ENCODE results near the gene UTF1.

UTF1 gene

GRCh38 chr10:133239990-133240389, 10.0 kb downstream of the UTF1 start:
- DNase-seq (ENCODE audit: extremely low read depth, low read depth) = no peak
- TF ChIP-seq, protein P1, sequence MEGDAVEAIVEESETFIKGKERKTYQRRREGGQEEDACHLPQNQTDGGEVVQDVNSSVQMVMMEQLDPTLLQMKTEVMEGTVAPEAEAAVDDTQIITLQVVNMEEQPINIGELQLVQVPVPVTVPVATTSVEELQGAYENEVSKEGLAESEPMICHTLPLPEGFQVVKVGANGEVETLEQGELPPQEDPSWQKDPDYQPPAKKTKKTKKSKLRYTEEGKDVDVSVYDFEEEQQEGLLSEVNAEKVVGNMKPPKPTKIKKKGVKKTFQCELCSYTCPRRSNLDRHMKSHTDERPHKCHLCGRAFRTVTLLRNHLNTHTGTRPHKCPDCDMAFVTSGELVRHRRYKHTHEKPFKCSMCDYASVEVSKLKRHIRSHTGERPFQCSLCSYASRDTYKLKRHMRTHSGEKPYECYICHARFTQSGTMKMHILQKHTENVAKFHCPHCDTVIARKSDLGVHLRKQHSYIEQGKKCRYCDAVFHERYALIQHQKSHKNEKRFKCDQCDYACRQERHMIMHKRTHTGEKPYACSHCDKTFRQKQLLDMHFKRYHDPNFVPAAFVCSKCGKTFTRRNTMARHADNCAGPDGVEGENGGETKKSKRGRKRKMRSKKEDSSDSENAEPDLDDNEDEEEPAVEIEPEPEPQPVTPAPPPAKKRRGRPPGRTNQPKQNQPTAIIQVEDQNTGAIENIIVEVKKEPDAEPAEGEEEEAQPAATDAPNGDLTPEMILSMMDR (IDR thresholded peaks at IDR 0.05; ENCODE audit: low read depth, low read length, missing control alignments) = no peak
- H3K4me3 ChIP-seq (replicated peaks; ENCODE audit: low read depth, low read length) = no peak overlapping the region

DNA sequence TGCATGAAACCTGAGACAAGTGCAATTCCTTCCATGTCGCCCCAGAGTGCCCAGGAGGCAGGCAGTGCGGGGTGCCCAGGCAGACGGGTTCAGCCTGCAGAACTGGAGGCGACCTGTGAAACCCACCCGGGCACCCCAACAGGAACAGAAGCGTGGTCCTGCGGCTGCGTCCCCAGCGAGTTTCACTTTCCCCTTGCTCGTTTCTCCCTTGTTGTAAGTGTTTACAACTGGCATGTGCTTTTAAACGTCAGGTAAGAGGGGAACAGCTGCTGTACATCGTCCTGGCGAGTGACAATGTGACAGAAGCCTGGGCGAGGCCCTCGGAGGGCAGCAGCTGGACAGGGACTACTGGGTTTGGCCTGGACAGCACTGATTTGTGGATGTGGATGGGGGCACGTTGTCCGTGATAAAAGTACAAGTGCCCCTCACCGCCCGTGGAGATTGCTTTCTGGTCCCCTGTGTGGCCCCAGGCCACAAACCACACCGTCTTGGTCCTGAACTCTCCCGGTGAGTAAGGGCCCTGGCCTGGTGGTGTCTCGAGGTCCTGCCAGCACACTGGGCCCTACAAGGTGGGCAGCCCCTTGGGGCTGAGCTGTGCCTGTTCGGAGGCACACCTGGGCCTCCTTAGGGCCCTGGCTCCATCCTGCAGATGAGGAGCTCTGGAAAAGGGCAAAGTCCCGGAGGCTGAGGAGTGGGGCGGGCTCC, 11.6 kb downstream of the UTF1 start:
- no peak overlapping the region for H3K4me3 ChIP-seq (replicated peaks; ENCODE audit: low read depth, low read length)
- TF ChIP-seq, protein P1 (IDR thresholded peaks at IDR 0.05; ENCODE audit: low read depth, low read length, missing control alignments) = no peak
- DNase-seq (ENCODE audit: extremely low read depth, low read depth) = no peak

- DNase-seq (ENCODE audit: extremely low read depth, low read depth) = no peak
- no peak overlapping the region for H3K4me3 ChIP-seq (replicated peaks; ENCODE audit: low read depth, low read length)
- TF ChIP-seq, protein P1 (IDR thresholded peaks at IDR 0.05; ENCODE audit: low read depth, low read length, missing control alignments) = no peak
These were observed 12.8 kb downstream of the UTF1 start for GRCh38 chr10:133242611-133243356.

- DNase-seq (ENCODE audit: extremely low read depth, low read depth) = no peak
These were observed 13.6 kb downstream of the UTF1 start for GRCh38 chr10:133243593-133243992.

GRCh38 chr10:133245439-133246235, 15.6 kb downstream of the UTF1 start:
- no peak for DNase-seq (ENCODE audit: extremely low read depth, low read depth)
- H3K4me3 ChIP-seq (replicated peaks; ENCODE audit: low read depth, low read length) = no peak overlapping the region
- TF ChIP-seq, protein P1 (IDR thresholded peaks at IDR 0.05; ENCODE audit: low read depth, low read length, missing control alignments) = no peak

More at GRCh38 chr10:133243593-133243992, 13.6 kb downstream of the UTF1 start:
- no peak overlapping the region for H3K4me3 ChIP-seq (replicated peaks; ENCODE audit: low read depth, low read length)
- TF ChIP-seq, protein P1 (IDR thresholded peaks at IDR 0.05; ENCODE audit: low read depth, low read length, missing control alignments) = no peak

DNA sequence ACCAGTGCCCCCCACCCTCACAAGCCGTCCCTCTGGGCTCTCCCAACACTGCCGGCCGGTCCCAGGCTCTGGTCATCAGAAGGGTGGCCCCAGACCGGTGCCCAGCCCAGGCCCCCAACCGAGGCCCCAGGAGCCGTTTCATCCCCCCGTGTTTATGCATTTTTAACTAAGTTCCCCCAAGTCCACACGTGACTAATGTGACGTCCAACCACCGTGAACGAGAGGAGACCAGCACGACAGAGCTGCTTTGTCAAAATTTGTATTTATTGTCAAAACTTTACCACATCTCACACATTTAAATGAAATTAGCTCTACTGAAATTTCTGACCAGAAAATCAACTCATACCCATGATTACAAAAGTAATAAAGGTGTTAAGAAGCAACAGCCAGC, 16.2 kb downstream of the UTF1 start:
- H3K4me3 ChIP-seq (replicated peaks; ENCODE audit: low read depth, low read length) = no peak overlapping the region
- TF ChIP-seq, protein P1 (IDR thresholded peaks at IDR 0.05; ENCODE audit: low read depth, low read length, missing control alignments) = no peak

More for the DNA sequence above, 16.2 kb downstream of the UTF1 start:
- DNase-seq (ENCODE audit: extremely low read depth, low read depth) = no peak

All from HFF-Myc (cell line).